HepG2 (cell line): ENCODE measurements around the gene GPC3.

ENCODE experiments used
- RFX5 ChIP-seq: IDR thresholded peaks from 2 replicates; pipeline ENCODE4 v1.6.1; 2011; ENCODE audit warnings: low read depth, low read length, improper control_type of control experiment
- ZSCAN30 ChIP-seq: sonication (generic); formaldehyde crosslinking; IDR thresholded peaks from 2 replicates; pipeline ENCODE4 v1.5.0; 2020; ENCODE audit warnings: mild to moderate bottlenecking, missing genetic modification reagents

DNA sequence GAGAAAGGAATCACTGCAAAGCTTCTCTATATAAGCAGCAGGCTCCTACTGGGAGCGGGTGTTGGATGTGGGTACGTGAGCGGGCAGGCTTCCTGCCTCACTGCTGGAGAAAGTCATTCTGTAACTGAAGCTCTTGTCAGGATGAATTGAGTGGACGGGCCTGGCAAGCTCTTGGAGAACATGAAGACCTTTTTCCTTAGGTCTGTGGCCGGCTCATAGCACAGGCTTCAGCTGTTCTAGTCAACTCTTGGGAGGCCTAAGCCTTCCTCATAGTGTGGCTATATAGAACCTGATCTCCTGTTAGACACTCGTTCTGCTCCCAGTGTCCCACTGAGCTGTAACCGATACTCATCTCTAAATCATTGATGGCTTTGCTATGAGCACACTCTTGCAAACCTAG, 461.9 kb downstream of the GPC3 start:
- TF ChIP-seq ZSCAN30 (CRISPR knock-in tag) (no peak), RFX5 (no peak)
